Activated T-cell treated with anti-CD3 and anti-CD28 coated beads for 4 hours (primary cell): ENCODE data around the gene ZP2.
A peak's percentile ranks its signal among the peaks of the same experiment; 100 is the strongest.
"Not testable (repeated sequence)": the region's sequence is repeated elsewhere in the genome, so short reads cannot be mapped to it uniquely, and the experiment has no call there.

ENCODE experiments used
- DNase-seq: peaks from one replicate; pipeline ENCODE4 v3.0.0-alpha.2; 2020

ZP2 gene

GRCh38 chr16:21169249-21169981 lies 42.0 kb downstream of the ZP2 start:
- DNase-seq = no peak

GRCh38 chr16:21167929-21168602 lies 43.3 kb downstream of the ZP2 start:
- DNase-seq = no peak

GRCh38 chr16:21167360-21167759 lies 44.0 kb downstream of the ZP2 start:
- no peak for DNase-seq

- DNase-seq = no peak
Observed at GRCh38 chr16:21166561-21166961, 44.8 kb downstream of the ZP2 start.

DNA sequence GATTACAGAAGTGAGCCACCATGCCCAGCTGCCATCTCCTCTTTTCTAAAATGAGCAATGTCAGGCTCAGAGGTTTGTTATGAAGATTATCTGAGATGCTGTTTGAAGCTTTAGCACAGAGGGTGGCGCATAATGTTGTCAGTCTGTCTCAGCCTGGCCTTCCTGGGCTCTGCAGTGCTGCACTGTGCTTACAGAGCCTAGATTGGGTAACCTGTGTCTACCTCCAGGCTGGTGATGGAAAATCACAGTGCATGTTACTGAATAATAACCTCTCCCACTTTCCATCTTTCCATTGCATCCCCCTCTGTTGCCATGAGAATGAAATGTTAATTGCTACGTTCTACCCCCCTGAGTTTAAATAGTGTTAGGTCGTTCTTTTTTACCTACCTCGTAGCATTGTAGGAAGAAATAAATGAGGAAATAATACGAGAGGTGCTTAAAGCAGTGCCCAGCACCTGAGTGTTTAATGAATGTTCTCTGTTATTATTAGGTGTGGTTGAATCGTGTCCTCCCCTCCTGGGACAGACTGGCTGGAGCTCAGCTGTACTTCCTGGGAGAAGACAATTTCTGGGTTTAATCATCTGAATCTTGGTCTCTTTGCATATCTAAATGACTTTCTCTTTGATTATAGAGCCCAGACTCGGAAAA lies 46.7 kb downstream of the ZP2 start:
- no peak for DNase-seq

DNA sequence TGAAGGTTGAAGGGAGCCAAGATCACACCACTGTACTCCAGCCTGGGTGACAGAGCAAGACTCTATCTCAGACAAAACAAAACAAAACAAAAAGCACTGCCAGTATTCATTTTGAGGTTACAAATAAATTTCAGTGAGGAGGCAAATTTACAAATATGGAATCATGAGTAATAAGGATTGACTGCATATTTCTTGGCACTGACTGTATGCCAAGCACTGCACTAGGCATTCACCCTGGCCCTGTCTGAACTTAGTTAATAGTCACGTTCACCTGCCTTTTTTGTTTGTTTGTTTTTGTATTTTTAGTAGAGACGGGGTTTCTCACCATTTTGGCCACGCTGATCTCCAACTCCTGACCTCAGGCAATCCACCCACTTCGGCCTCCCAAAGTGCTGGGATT lies 47.8 kb downstream of the ZP2 start:
- DNase-seq = no peak

GRCh38 chr16:21162661-21163151 lies 48.7 kb downstream of the ZP2 start:
- no peak for DNase-seq

DNA sequence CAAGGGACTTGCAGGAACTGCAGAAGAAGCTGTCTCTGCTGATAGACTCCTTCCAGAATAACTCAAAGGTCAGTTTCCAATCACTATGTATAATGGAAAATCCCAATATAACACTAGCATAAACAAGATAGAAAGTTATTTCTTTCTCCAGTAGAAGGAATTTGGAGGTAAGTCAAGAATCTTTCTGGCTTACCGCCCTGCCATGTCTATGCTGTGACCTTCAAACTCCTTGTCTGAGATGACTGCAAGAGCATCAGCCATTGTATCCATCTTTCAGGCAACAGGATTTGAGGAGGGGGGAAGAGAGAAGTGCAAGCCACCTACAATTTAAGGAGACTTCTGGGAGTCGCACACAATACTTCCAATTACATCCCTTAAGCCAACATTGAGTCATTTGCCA lies 50.2 kb downstream of the ZP2 start:
- DNase-seq = no peak

GRCh38 chr16:21160276-21160675 lies 51.1 kb downstream of the ZP2 start:
- DNase-seq = no peak

DNA sequence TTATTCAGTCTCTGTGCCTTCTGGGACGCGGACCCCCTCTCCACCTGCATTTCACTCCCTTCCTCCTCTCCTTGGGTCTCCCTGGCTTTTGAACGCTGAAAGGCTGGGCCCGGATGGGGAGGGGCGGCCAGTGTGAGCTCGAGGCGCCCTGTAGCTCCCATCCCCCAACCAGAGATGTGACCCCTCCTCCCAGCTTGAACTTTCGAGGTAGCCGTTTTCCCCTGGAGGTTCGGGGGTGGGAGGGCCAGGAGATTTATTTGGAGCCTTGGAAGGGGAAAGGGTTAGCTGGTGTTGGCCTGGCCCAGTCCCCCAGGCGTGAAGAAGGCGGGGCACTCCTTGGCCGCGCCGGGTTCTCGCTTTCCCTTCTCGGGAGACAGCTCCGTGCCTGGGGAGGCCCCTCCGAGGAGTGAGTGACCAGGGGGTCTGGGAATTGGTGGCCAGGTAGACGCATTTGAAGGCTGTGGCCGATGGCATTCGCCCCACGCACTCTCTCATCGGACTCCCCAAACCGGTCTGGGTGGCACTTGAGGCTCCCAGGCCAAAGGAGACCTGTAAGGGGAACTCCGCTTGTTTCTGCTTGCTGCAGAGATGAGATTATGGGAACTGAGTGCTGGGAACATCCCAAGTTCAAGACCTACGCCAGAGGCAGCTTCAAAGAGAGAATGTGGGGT lies 52.0 kb downstream of the ZP2 start:
- no peak for DNase-seq

GRCh38 chr16:21158208-21159110 lies 52.9 kb downstream of the ZP2 start, which contains the start of gene LDAF1:
TSS of gene LDAF1 (plus strand) at chr16:21158674. CDS start at chr16:21161183, 2,509 bp downstream.
- DNase-seq = peak; percentile 65

GRCh38 chr16:21157632-21158031 lies 53.7 kb downstream of the ZP2 start:
- no peak for DNase-seq

DNA sequence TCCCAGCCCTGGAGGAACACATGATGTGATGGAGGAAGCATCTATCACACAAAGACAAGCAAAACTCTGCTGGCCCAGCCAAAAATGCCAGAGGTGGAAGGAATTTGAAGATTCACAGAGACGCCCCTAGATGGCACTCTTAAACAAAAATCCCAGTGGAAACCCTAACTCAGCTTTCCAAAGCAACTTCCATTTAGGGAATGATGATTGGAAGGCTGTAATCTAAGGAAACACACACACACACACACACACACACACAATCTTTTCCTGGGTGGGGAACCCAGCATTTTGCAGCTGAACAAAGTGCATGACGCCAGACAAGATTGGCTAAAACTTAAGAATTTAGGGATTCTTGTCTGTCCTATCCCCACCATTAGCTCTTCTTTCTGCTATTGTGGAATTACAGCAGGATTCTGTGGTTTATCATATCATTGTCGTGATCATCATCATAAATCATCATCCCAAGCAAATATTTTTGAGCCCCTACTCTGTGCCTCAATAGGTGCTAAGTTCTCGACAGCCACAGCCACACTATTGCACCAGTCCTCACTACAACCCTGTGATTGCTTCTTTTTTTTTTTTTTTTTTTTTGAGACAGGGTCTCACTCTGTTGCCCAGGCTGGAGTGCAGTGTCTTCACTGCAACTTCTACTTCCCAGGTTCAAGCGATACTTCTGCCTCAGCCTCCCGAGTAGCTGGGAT lies 54.5 kb downstream of the ZP2 start:
- no peak for DNase-seq

DNA sequence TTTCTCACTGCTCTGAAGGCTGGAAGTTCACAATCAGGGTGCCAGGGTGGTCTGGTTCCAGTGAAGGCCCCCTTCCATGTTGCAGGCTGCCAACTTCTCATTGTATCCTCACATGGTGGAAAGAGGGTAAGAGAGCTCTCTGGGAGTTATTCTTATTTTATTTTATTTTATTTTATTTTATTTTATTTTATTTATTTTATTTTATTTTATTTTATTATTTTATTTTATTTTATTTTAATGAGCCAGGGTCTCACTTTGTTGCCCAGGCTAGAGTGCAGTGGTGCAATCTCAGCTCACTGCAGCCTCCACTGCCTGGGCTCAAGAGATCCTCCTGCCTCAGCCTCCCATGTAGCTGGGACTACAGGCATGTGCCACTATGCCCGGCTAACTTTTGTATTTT lies 55.4 kb downstream of the ZP2 start:
- not testable (repeated sequence) for DNase-seq

DNA sequence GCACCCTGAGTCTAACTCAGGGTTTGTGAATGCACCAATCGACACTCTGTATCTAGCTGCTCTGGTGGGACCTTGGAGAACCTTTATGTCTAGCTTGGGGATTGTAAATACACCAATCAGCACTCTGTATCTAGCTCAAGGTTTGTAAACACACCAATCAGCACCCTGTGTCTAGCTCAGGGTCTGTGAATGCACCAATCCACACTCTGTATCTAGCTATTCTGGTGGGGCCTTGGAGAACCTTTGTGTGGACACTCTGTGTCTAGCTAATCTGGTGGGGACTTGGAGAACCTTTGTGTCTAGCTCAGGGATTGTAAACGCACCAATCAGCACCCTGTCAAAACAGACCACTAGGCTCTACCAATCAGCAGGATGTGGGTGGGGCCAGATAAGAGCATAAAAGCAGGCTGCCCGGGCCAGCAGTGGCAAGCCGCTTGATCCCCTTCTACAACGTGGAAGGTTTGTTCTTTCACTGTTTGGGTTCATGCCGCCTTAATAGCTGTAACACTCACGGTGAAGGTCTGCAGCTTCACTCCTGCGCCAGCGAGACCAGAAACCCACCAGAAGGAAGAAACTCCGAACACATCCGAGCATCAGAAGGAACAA lies 58.1 kb downstream of the ZP2 start:
- not testable (repeated sequence) for DNase-seq

- not testable (repeated sequence) for DNase-seq
Observed at GRCh38 chr16:21152160-21153030, 59.0 kb downstream of the ZP2 start.

DNA sequence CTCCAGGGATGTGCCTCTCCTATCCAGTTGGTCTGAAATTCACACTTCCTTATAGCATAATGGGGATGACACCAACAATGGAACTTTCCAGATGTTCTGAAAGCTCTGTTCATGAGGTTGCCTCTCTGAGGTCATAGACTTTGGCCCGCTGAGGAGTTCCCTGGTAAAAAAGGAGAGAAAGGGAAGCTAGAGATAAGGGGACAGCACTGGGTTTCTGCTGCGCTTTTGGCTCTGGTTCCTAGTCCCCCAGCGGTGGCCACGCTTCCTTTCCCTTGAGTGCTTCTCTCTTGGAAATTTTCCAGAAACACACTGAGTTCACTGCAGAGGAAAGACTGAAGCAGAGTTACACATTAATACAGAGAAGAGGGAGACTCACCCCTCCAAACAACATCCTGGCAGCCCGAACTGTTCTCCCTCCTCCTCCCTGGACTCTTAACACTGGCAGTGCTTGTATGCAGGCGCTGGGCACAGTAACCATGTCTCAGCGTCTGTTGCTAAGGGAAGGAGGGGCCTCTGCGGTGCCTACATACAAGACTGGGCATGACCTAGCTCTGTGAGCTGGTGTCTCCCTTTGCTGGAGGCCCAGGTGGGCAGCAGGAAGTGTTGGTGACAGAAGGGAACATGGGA lies 60.9 kb downstream of the ZP2 start, which contains the start of gene DNAH3:
DNAH3 (minus strand) TSS at position 472 of the 627 bp plus-strand sequence. CDS start 527 bp downstream, outside the sequence.
- no peak for DNase-seq
